Activated naive CD8-positive, alpha-beta T cell treated with anti-CD3 and anti-CD28 coated beads, Interleukin-2, amount 50 U/mL, for 16 hours (primary cell): ENCODE results near the gene HDAC8.

Experiments used
- DNase-seq: peaks from one replicate; pipeline ENCODE4 v3.0.0-alpha.2; 2020; ENCODE audit warnings: low read depth, low spot score

The HDAC8 gene

DNA sequence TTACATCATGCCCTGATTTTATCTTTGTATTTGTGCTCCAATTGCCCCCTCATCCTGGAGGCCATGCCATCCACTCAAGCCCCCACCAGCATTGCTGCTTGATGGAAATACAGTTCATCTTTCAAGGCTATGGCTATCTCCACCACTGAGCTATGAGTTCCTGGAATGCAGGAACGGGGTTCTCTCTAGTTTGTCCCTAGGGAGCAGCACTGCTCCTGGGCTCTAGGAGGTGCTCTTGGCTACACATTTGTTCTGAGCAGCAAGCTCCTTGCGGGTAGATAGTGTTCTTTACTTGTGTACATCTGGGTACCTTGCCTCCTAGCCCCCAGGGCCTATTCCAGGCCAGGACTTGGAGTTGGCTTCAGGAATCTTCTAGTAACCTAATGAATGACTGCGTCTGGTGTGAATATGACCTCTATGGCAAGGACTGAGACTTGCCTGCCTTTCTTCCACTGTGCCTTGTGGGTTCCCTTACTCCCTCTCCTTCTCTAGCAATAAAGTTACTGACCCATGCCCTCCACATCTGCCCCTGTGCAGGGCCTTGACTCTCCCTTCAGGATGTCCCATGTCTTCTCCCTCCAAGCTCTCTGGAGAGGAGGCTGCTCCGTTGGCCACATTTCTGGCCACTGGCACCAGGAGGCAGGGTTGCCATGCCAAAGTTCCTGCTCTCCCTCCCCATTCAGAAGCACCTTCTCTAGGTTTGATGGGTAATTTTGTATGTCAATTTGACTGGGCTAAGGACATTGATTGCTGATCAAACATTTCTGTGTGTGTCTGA is 274.5 kb downstream of the HDAC8 start:
- no peak for DNase-seq

DNA sequence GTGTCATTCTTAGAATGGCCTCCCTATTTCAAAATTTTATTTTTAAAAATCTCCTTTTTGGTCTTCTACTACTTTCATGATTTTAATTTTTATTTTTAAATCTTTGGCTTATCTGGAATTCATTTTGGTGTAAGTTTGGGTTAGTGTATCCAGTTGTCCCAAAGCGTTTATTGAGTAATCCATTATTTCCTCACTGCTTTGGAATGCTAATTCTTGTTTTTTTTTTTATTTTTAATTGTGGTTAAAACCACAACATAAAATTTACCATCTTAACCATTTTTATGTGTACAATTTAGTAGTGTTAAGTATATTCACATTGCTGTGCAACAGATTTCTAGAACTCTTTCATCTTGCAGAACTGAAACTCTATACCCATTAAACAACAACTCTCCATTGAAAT is 275.7 kb downstream of the HDAC8 start:
- no peak for DNase-seq

DNA sequence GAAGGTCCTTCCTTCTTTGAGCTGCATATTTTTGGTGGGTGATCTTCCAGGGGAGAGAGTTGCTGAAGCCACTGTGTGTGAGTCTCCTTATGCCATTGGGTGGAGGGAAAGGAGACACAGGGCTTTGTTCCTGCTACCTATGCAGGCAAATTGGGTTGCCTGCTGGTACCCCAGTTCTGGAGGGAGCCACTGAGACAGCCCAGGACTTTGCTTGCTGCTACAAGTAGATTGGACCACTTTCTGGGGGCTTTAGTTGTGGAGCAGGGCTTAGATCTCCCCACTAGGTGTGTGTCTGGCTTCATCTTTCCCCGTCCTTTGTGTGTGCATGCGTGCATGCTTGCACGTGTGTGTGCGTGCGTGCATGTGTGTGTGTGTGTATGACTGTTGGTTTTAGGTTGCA is 276.9 kb downstream of the HDAC8 start:
- no peak for DNase-seq

DNA sequence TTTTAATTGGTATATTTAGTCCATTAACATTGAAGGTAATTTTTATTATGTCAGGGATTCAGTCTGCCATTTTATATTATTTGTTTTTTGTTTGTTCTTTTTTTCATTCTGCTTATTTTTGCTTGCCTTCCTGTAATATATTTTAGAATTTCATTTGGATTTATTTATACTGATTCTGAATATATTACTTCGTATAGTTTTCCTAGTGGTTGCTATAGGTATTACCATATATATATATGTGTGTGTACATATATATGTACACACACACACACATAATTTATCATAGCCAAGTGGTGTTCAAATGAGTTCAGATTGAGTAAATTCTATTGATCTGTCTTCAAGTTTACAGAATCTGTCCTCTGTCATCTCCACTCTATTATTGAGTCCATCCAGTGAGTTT is 278.1 kb downstream of the HDAC8 start:
- no peak for DNase-seq

DNA sequence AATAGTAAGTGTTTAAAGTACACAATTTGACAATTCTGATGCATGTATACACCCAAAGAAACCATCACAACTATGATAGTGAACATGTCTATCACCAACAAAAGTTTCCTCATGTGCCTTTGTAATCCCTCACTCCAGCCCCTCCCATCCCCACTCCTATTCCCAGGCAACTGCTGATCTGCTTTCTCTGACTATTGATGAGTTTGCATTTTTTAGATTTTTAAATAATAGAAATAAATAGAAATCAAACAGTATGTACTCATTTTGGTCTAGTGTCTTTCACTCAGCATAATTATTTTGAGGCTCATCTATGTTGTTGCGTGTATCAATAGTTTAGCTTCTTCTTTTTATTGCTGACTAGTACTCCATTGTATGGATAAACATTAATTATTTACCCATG is 290.3 kb downstream of the HDAC8 start:
- DNase-seq, result no peak

DNA sequence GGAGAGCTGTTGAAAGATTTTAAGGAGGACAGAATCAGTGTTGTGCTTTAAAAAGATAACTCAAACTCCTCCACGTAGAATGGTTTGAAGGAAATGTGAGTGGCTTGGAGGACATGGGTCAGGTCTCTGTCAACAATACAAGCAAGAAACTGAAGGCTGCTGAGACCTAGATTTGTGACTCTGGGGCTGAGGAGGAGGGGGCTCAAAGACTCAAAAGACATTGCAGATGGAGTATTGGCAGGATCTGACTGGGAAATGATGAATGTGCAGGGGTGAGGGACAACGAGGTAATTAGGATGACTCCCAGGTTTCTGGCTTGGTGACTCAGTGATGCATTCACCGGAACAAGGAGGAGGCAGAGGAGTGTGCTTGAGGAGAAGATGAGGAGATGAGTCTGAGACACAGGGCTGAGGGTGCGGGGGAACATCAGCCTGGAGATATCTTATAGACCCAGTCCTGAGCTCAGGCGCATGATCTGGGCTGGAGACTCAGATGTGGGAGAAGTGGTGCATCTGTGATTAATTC is 292.3 kb downstream of the HDAC8 start:
- DNase-seq, result no peak
